MCF 10A (cell line): ENCODE results near the gene ADCK2. TPM values are rescaled to one million over a fixed set of nuclear protein-coding genes. Genes with fewer than 3 reads are reported as not detected.
"Not testable (repeated sequence)": the region's sequence is repeated elsewhere in the genome, so short reads cannot be mapped to it uniquely, and the experiment has no call there.

Source experiments
- BruUV-seq: library from RNA; stranded (reverse); fragments of 400-500 nt; replicated peaks from 2 replicates; lab custom pipeline; 2021; lab: Mats Ljungman, UMichigan
- CTCF ChIA-PET: fragments of 300-600 bp; sonication (Branson Sonifier 250); formaldehyde crosslinking; extraction: SDS; loops from one replicate; lab custom pipeline; 2021; ENCODE audit warnings: antibody characterized with exemption, inconsistent platforms; lab: Yijun Ruan, JAX
- POLR2A ChIA-PET: fragments of 300-600, 350-650 bp; sonication (Branson Sonifier 250); formaldehyde crosslinking; extraction: SDS; loops from one replicate; lab custom pipeline; 2020; ENCODE audit warnings: antibody characterized with exemption, inconsistent platforms; lab: Yijun Ruan, JAX
- DNase-seq: peaks from one replicate; pipeline ENCODE4 v3.0.0-alpha.2; 2018; ENCODE audit not compliant: unreplicated experiment
- H3K27ac Mint-ChIP-seq: one replicate; pipeline ENCODE4 v1.8.0; 2022; ENCODE audit warnings: mild to moderate bottlenecking, low read depth, mixed read lengths; ENCODE audit not compliant: unreplicated experiment
- H3K27me3 Mint-ChIP-seq: one replicate; pipeline ENCODE4 v1.8.0; 2022; ENCODE audit warnings: mixed read lengths; ENCODE audit not compliant: insufficient read depth, unreplicated experiment
- H3K36me3 Mint-ChIP-seq: one replicate; pipeline ENCODE4 v1.8.0; 2022; ENCODE audit warnings: mild to moderate bottlenecking, moderate library complexity, mixed read lengths; ENCODE audit not compliant: insufficient read depth, unreplicated experiment
- H3K4me1 Mint-ChIP-seq: one replicate; pipeline ENCODE4 v1.8.0; 2022; ENCODE audit warnings: mixed read lengths; ENCODE audit not compliant: insufficient read depth, unreplicated experiment
- H3K4me3 Mint-ChIP-seq: one replicate; pipeline ENCODE4 v1.8.0; 2022; ENCODE audit warnings: mild to moderate bottlenecking, moderate library complexity, mixed read lengths; ENCODE audit not compliant: unreplicated experiment
- H3K9me3 Mint-ChIP-seq: one replicate; pipeline ENCODE4 v1.8.0; 2022; ENCODE audit warnings: mixed read lengths; ENCODE audit not compliant: unreplicated experiment
- CTCF ChIP-seq: fragments of 200-600 bp; IDR thresholded peaks from one replicate; pipeline ENCODE4 v1.8.0; 2022; ENCODE audit warnings: antibody characterized with exemption, mild to moderate bottlenecking; ENCODE audit not compliant: unreplicated experiment
- intact Hi-C: fragments of 100-400 bp; cut with micrococcal nuclease; formaldehyde crosslinking; loops from 2 replicates; pipeline ENCODE4 v1.14.1; 2022
- total RNA-seq: library from RNA; stranded (reverse); gene quantifications from 2 replicates; pipeline ENCODE4 v1.2.3, GENCODE V29; 2022

ADCK2 gene
- total RNA-seq, 1 experiment from 2014 or later, result 22.2 TPM

DNA sequence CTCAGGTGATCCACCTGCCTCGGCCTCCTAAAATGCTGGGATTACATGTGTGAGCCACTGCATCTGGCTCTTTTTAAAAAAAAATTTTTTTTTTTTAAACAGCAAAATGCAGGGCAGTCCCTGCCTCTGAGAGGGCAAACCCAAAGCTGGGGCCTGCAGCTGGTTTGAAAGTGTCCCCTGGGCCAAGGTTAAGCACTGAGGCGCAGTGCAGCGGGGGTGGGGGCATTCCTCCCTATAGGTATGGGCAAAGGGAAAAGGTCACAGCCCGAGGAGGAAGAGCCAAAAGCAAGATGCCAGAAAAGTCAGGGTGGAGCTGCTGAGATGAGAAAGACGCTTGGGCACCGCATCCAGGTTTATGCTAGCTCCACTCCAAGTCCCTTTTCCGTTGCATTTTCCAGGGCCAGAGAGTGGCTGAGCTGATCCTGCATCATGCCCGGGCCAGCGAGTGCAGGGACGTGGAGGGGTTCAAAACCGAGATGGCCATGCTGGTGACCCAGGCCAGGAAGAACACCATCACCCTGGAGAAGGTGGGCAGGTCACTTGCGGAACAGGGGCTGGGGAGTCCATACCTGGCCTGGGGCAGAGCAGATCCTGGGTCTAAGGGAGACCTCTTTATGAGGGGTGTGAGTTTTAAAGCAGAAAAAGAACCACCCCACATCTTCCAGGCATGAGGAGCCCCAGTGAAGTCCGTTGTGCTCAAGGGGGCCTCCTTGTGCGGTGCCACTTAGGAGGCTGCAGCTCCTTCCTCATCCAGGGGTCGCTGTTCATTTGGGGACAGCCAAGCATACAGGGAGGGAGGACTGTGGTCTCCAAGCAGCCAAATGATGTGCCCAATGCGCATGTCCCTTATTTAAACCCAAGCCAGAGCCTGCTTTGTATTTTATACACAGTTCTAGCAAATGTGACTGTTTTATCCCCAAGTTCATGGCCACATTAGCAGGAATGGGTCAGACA is 16.7 kb downstream of the ADCK2 start:
- Mint-ChIP-seq H3K36me3 (peaks cover 47% of the 10 kb centered on the region), H3K9me3 (no peaks in the 10 kb centered on the region), H3K27ac (no peak overlapping the region), H3K27me3 (no peaks in the 10 kb centered on the region), H3K4me1 (no peaks in the 10 kb centered on the region), H3K4me3 (no peak overlapping the region)
- TF ChIP-seq CTCF, result no peak
- no peak for DNase-seq
- ChIA-PET POLR2A (interaction anchor here (0.7 to 1.2 kb wide), 2 partner anchors 37 to 256 kb away, joined by 3 read pairs; no protein-coding TSS in a partner anchor), CTCF (no interaction called here)
- BruUV-seq, result no TSS peak
- intact Hi-C loops, result no loop called here

- H3K4me1 Mint-ChIP-seq, result no peaks in the 10 kb centered on the region
- no peaks in the 10 kb centered on the region for H3K9me3 Mint-ChIP-seq
- no peak overlapping the region for H3K27ac Mint-ChIP-seq
- peaks cover 38% of the 10 kb centered on the region for H3K36me3 Mint-ChIP-seq
- POLR2A ChIA-PET, result interaction anchor here (0.6 kb wide), 1 partner anchor 985 kb away, joined by 3 read pairs; no protein-coding TSS in a partner anchor
- intact Hi-C loops, result no loop called here
- no TSS peak for BruUV-seq
- CTCF ChIA-PET, result interaction anchor here (0.5 to 1.0 kb wide), 2 partner anchors 9 to 16 kb away, joined by 3 to 4 read pairs; no protein-coding TSS in a partner anchor
- no peak overlapping the region for H3K4me3 Mint-ChIP-seq
- no peak for TF ChIP-seq CTCF
- DNase-seq, result no peak
- H3K27me3 Mint-ChIP-seq, result no peaks in the 10 kb centered on the region
These were observed 18.8 kb downstream of the ADCK2 start for GRCh38 chr7:140691376-140692045.

- Mint-ChIP-seq H3K36me3 (peaks cover 28% of the 10 kb centered on the region), H3K4me1 (peaks cover 10% of the 10 kb centered on the region)
- H3K27ac Mint-ChIP-seq, DNase-seq, H3K27me3 Mint-ChIP-seq, intact Hi-C loops, H3K4me3 Mint-ChIP-seq, CTCF ChIA-PET, H3K9me3 Mint-ChIP-seq, BruUV-seq: not testable (repeated sequence)
- POLR2A ChIA-PET, result interaction anchor here (0.7 kb wide), 1 partner anchor 21 kb away, joined by 5 read pairs; the partner anchor contains the start of gene ADCK2
These were observed 21.1 kb downstream of the ADCK2 start for GRCh38 chr7:140693849-140694248.

DNA sequence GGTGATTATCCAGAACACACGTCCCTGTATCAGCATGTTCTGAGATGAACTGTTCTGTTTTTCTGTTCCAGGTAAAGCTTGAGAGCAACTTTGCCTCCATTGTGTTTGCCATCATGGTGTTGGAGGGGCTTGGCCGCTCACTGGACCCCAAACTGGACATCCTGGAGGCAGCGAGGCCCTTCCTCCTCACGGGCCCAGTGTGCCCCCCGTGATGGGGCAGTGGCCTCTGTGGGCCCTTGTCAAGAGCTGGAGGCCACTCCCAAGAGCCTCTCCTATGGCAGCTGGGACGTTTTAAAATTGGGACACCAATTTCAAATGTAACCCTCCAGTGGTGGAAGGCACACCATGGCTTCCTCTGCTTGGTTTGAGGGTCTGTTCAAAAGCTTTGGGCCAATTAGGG is 21.8 kb downstream of the ADCK2 start:
- Mint-ChIP-seq H3K36me3 (peaks cover 23% of the 10 kb centered on the region), H3K27ac (no peak overlapping the region), H3K4me1 (peaks cover 17% of the 10 kb centered on the region), H3K9me3 (no peaks in the 10 kb centered on the region), H3K4me3 (no peak overlapping the region), H3K27me3 (no peaks in the 10 kb centered on the region)
- ChIA-PET CTCF (no interaction called here), POLR2A (no interaction called here)
- intact Hi-C loops, result no loop called here
- no peak for TF ChIP-seq CTCF
- DNase-seq, result no peak
- no TSS peak for BruUV-seq
